Transverse colon (tissue), 4 donors: ENCODE measurements around the gene KAZN. TPM values are rescaled to one million over a fixed set of nuclear protein-coding genes. Genes with fewer than 3 reads are reported as not detected.

Experiments
- DNase-seq: peaks from one replicate; pipeline ENCODE4 v3.0.0-alpha.2; 2019
- H3K27ac ChIP-seq, 4 donors: fragments of 200-600 bp; sonication (generic); 2 replicates each; pipeline ENCODE4 v1.5.1; 2016 to 2018; ENCODE audit warnings: inconsistent platforms in 4 of 4
- H3K27me3 ChIP-seq: fragments of 200-600 bp; sonication (generic); 2 replicates; pipeline ENCODE4 v1.5.1; 2017; ENCODE audit warnings: inconsistent platforms
- H3K36me3 ChIP-seq, 4 donors: fragments of 200-600 bp; sonication (generic); 2 replicates each; pipeline ENCODE4 v1.5.1; 2017 to 2019; ENCODE audit warnings: inconsistent platforms in 4 of 4
- H3K4me1 ChIP-seq, 4 donors: fragments of 200-600 bp; sonication (generic); 2 replicates each; pipeline ENCODE4 v1.5.1; 2017 to 2020; ENCODE audit warnings: inconsistent platforms in 4 of 4
- H3K4me3 ChIP-seq, 4 donors: fragments of 200-600 bp; sonication (generic); 1 replicate in 1 of 4; 2 replicates in 3 of 4; pipeline versions ENCODE4 v1.5.1 to v1.6.1; 2017 to 2019; ENCODE audit warnings: inconsistent platforms in 4 of 4
- H3K9me3 ChIP-seq, 2 donors: fragments of 200-600 bp; sonication (generic); 2 replicates each; pipeline ENCODE4 v1.5.1; 2017 to 2019; ENCODE audit warnings: inconsistent platforms in 2 of 2
- CTCF ChIP-seq, 5 experiments: fragments of 200-600 bp in 3 of 5; fragments of 450-650 bp in 2 of 5; sonication (generic) in 3 of 5; IDR thresholded peaks; 1 replicate in 2 of 5; 2 replicates in 3 of 5; pipeline ENCODE4 v1.5.1; 2016 to 2017; ENCODE audit warnings: antibody characterized with exemption in 5 of 5, inconsistent platforms in 3 of 5, mild to moderate bottlenecking in 2 of 5, moderate library complexity in 1 of 5
- EP300 ChIP-seq: sonication (generic); formaldehyde crosslinking; IDR thresholded peaks from one replicate; pipeline ENCODE4 v1.6.1; 2017; ENCODE audit warnings: antibody characterized with exemption, low read depth
- POLR2A ChIP-seq: fragments of 450-650 bp; IDR thresholded peaks from one replicate; pipeline ENCODE4 v1.6.1; 2016; ENCODE audit warnings: antibody characterized with exemption, mild to moderate bottlenecking, moderate library complexity
- POLR2AphosphoS5 ChIP-seq, 3 donors: sonication (generic); formaldehyde crosslinking; IDR thresholded peaks; one replicate each; pipeline ENCODE4 v1.6.1; 2016; ENCODE audit warnings: antibody characterized with exemption in 3 of 3
- WGBS, 2 donors: methylation state at CpG; one replicate each; pipeline ENCODE4 v1.1.5; 2018; ENCODE audit warnings: low coverage in 1 of 2; 5-methylcytosine and 5-hydroxymethylcytosine counted together
- in situ Hi-C, 4 donors: fragments of 200-750 bp; cut with MboI; loops; one replicate each; pipeline versions ENCODE4 v1.15.0 to v1.15.1; 2017; ENCODE audit warnings: low sequenced_read_pairs in 3 of 4, low pct_ligation_motif_present in 1 of 4, low pct_unique_long_range_greater_than_20kb in 1 of 4
- intact Hi-C: fragments of 100-400 bp; cut with DNase I; formaldehyde crosslinking; loops from one replicate; pipeline ENCODE4 v1.15.1; 2023; ENCODE audit warnings: low total_unique reads
- total RNA-seq, 4 donors: library from RNA; depleted of rRNA; stranded (reverse); fragments of >200 nt; gene quantifications; one replicate each; pipeline ENCODE4 v1.1.0, GENCODE V29; 2016

KAZN gene
- total RNA-seq, 4 donors from 2014 or later = 12.0 to 17.1 (median 16.2) TPM

GRCh38 chr1:14625996-14626395, 27.5 kb downstream of the KAZN start:
- no peak for DNase-seq
- Histone ChIP-seq H3K9me3 (no peaks in the 10 kb centered on the region), H3K4me3 (no peak overlapping the region), H3K27ac (no peak overlapping the region), H3K36me3 (no peaks in the 10 kb centered on the region), H3K27me3 (no peaks in the 10 kb centered on the region), H3K4me1 (no peaks in the 10 kb centered on the region)
- in situ Hi-C loops = no loop called here
- TF ChIP-seq EP300 = no peak
- no peak for TF ChIP-seq POLR2A
- intact Hi-C loops = no loop called here
- 76 to 84% methylated on average over 3 to 5 of the region's 5 CpGs for WGBS, 2 donors

GRCh38 chr1:14626869-14627607, 28.6 kb downstream of the KAZN start:
- H3K9me3 ChIP-seq = no peaks in the 10 kb centered on the region
- H3K4me3 ChIP-seq = no peak overlapping the region
- H3K36me3 ChIP-seq = no peaks in the 10 kb centered on the region
- TF ChIP-seq CTCF (IDR thresholded peaks at IDR 0.05) (no peak), EP300 (no peak), POLR2AphosphoS5 (IDR thresholded peaks at IDR 0.05) (no peak), POLR2A (no peak)
- peak; percentile 12 for DNase-seq
- in situ Hi-C loops = no loop called here
- no peaks in the 10 kb centered on the region for H3K27me3 ChIP-seq
- H3K4me1 ChIP-seq = no peaks in the 10 kb centered on the region
- WGBS, 2 donors = 66 to 81% methylated on average over 2 to 11 of the region's 11 CpGs
- intact Hi-C loops = no loop called here
- peak overlapping the region; percentile 10 to 44 (median 32) for H3K27ac ChIP-seq

GRCh38 chr1:14627608-14628489, 29.4 kb downstream of the KAZN start:
- in situ Hi-C loops = no loop called here
- intact Hi-C loops = no loop called here
- Histone ChIP-seq H3K9me3 (no peaks in the 10 kb centered on the region), H3K27ac (peak overlapping the region; percentile 10 to 44 (median 32)), H3K4me1 (no peaks in the 10 kb centered on the region), H3K27me3 (no peaks in the 10 kb centered on the region), H3K36me3 (no peaks in the 10 kb centered on the region), H3K4me3 (no peak overlapping the region)
- TF ChIP-seq POLR2AphosphoS5 (IDR thresholded peaks at IDR 0.05) (no peak), POLR2A (no peak), CTCF (IDR thresholded peaks at IDR 0.05) (no peak), EP300 (no peak)
- WGBS, 2 donors = 67 to 74% methylated on average over 1 to 17 of the region's 17 CpGs
- no peak for DNase-seq

- TF ChIP-seq CTCF (IDR thresholded peaks at IDR 0.05) (no peak), POLR2AphosphoS5 (IDR thresholded peaks at IDR 0.05) (no peak), EP300 (no peak), POLR2A (no peak)
- H3K27me3 ChIP-seq = no peaks in the 10 kb centered on the region
- H3K4me1 ChIP-seq = no peaks in the 10 kb centered on the region
- WGBS, 2 donors = 92 to 94% methylated on average over 4 to 16 of the region's 16 CpGs
- H3K9me3 ChIP-seq = no peaks in the 10 kb centered on the region
- H3K36me3 ChIP-seq = no peaks in the 10 kb centered on the region
- no peak overlapping the region for H3K27ac ChIP-seq
- no peak for DNase-seq
- intact Hi-C loops (no loop called here), in situ Hi-C loops (no loop called here)
- no peak overlapping the region for H3K4me3 ChIP-seq
Measured at GRCh38 chr1:14629363-14630014, 31.0 kb downstream of the KAZN start.
